ENCODE data around the gene GEMIN7.

The GEMIN7 gene

DNA sequence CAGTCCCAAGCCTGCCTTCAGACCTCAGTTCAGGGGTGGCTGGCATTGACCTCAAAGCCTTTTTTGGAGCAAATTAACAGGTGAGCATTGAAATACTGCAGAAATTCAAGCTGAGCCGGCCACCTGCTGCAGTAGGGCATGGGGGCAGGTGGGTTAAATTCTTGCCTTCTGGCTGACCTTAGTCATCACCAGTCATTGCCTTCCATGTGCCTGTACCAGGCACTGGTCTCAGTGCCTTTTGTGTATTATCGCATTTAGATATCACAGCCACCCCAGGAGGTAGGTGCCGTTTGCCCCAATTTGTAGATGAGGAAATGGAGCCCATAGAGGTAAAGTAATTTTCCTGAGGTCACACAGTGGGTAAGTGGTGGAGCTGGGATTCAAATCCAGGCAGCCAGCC is 21.1 kb downstream of the GEMIN7 start:
- H3K4me3 ChIP-seq (ENCODE audit: low read depth, low read length), result no peak overlapping the region
- no peak for DNase-seq (ENCODE audit: low read depth)
- TF ChIP-seq, protein P1, sequence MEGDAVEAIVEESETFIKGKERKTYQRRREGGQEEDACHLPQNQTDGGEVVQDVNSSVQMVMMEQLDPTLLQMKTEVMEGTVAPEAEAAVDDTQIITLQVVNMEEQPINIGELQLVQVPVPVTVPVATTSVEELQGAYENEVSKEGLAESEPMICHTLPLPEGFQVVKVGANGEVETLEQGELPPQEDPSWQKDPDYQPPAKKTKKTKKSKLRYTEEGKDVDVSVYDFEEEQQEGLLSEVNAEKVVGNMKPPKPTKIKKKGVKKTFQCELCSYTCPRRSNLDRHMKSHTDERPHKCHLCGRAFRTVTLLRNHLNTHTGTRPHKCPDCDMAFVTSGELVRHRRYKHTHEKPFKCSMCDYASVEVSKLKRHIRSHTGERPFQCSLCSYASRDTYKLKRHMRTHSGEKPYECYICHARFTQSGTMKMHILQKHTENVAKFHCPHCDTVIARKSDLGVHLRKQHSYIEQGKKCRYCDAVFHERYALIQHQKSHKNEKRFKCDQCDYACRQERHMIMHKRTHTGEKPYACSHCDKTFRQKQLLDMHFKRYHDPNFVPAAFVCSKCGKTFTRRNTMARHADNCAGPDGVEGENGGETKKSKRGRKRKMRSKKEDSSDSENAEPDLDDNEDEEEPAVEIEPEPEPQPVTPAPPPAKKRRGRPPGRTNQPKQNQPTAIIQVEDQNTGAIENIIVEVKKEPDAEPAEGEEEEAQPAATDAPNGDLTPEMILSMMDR (IDR thresholded peaks at IDR 0.05; ENCODE audit: insufficient read depth, low read depth, low read length, missing control alignments), result no peak

DNA sequence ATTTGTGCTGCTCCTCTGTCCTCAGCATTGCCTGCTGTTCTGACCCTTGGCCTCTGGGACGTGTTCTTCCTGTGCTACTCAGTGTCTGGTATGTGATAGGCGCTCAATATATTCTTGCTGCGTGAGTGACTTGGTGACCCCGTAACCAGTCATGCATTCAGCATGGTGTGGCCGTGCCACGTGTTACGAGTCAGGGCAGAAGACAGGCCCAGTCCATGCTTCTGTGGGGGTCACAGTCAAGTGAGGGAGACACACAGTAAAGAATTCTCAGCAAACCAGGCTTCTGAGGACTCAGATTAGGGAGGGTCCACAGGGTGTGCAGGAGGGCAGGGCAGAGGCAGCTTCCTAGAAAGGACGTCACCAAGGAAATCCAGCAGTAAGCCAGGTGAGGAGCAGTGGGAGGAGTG is 21.8 kb downstream of the GEMIN7 start:
- no peak overlapping the region for H3K4me3 ChIP-seq (ENCODE audit: low read depth, low read length)
- DNase-seq (ENCODE audit: low read depth), result no peak
- TF ChIP-seq, protein P1 (IDR thresholded peaks at IDR 0.05; ENCODE audit: insufficient read depth, low read depth, low read length, missing control alignments), result no peak

DNA sequence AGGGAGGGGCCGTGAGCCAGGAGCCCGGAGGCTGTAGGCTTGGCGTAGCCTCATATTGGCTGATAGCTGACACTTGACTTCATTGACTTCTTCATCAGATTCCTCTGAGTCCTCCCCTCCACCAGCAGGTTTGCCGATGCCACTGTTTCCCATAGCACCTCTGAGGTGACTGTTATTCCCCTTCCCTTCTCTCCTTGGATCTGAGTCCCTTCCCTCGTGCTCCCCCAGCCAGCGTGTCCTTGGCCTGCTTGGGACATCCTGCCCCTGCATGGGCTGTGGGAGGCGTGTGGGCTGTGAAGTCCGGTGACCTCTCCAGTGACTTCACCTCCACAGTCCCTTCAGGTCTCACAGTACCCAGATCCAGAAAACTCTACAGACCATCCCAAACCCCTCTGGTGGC is 22.7 kb downstream of the GEMIN7 start:
- TF ChIP-seq, protein P1 (IDR thresholded peaks at IDR 0.05; ENCODE audit: insufficient read depth, low read depth, low read length, missing control alignments), result no peak
- DNase-seq (ENCODE audit: low read depth), result no peak
- H3K4me3 ChIP-seq (ENCODE audit: low read depth, low read length), result no peak overlapping the region

DNA sequence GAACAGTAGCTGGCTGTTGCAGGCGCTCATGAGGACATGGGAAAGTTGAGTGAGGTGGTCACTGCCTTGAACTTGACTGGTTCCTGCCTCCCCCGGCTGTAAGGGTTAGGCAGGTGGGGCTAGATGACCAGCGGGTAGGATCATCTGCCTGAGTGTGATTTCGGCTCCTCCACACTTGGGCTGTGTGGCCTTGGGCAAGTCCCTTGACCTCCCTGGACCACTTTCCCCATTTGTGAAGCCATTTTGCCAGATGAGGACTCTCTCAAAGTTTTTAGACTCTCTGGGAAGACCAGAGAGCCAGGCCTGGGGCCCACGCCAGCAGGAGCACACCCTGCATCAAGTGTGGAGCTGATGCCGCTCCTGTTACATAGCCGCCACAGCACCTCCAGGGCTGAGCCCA is 23.4 kb downstream of the GEMIN7 start:
- no peak overlapping the region for H3K4me3 ChIP-seq (ENCODE audit: low read depth, low read length)
- TF ChIP-seq, protein P1 (IDR thresholded peaks at IDR 0.05; ENCODE audit: insufficient read depth, low read depth, low read length, missing control alignments), result no peak
- no peak for DNase-seq (ENCODE audit: low read depth)

DNA sequence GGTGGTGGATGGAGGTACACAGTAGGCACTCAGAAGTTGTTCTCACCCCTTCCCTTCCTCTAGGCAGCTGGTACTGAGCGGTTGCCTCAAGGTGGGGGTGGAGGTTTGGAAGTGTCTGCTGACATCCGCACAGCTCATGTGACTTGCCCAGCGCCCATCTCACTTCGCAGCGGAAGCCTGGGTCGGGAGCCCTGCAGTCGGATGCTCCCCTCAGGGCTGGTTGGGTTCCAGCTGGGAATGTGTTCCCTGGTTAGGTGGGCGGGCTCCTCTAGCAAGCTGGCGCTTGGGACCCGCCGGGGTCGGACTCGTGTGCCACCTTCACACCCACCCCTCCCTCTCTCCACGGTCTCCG is 24.1 kb downstream of the GEMIN7 start:
- peak; percentile 56 for DNase-seq (ENCODE audit: low read depth)
- TF ChIP-seq, protein P1 (IDR thresholded peaks at IDR 0.05; ENCODE audit: insufficient read depth, low read depth, low read length, missing control alignments), result no peak
- H3K4me3 ChIP-seq (ENCODE audit: low read depth, low read length), result no peak overlapping the region

DNA sequence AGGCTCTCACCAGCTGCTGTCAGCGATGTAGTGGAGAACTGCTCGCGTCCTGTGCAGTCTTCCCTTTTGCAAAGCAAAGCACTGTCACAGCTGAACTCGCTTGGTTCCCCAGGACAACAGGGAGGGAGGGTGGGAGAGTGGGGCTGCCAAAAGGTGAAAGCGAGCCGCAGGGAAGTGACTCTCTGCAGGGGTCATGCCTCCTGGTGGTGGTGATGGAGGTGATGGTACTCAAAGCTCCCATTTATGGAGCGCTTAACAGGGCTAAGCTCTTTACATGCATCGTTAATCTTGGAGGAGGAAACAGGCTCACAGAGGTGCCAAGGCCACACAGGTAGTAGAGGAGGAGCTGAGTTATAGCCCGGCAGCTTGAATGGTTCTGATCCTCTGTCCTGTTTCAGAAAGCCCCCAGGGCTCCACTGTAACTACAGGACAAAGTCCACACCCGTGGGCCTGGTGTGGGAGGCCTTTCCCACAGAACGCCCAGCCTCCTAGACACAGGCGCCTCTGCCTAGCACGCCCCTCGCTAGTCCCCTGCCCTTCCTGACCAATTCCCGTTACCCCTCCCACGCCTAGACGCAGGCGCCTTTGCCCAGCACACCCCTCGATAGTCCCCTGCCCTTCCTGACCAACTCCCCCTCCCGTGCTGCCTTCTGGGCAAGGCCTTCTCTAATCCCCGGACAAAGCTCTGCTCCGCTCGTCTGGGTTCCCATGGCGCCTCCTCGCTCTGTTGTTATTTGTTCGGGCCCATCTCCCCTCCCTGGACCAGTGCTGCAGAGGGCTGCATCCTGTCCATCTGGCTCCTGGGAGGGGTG is 24.7 kb downstream of the GEMIN7 start:
- TF ChIP-seq, protein P1 (IDR thresholded peaks at IDR 0.05; ENCODE audit: insufficient read depth, low read depth, low read length, missing control alignments), result peak; percentile 16
- DNase-seq (ENCODE audit: low read depth), result no peak
- H3K4me3 ChIP-seq (ENCODE audit: low read depth, low read length), result no peak overlapping the region

All from GM12865 (cell line).